Smooth muscle cell (in vitro differentiated cells): Measurements from ENCODE around the gene DCTN5. TPM values are rescaled to one million over a fixed set of nuclear protein-coding genes. Genes with fewer than 3 reads are reported as not detected.

Experiments
- DNase-seq: peaks from one replicate; lab custom pipeline; 2025; ENCODE audit not compliant: unreplicated experiment; lab: John Stamatoyannopoulos, UW
- H2AFZ ChIP-seq: fragments of 200-600 bp; sonication (generic); 2 replicates; pipeline ENCODE4 v1.6.0; 2016; ENCODE audit warnings: antibody characterized with exemption, low read depth, mild to moderate bottlenecking
- H3F3A ChIP-seq: fragments of 200-600 bp; sonication (generic); 2 replicates; pipeline ENCODE4 v1.6.0; 2017; ENCODE audit warnings: antibody characterized with exemption, low read depth
- H3K27ac ChIP-seq: fragments of 200-600 bp; sonication (generic); 2 replicates; pipeline ENCODE4 v1.5.1; 2016; ENCODE audit warnings: low read depth, mild to moderate bottlenecking
- H3K27me3 ChIP-seq: fragments of 200-600 bp; sonication (generic); 2 replicates; pipeline ENCODE4 v1.6.1; 2016; ENCODE audit warnings: low read depth, mild to moderate bottlenecking
- H3K36me3 ChIP-seq: fragments of 200-600 bp; sonication (generic); 2 replicates; pipeline ENCODE4 v1.5.1; 2016; ENCODE audit warnings: low read depth
- H3K4me1 ChIP-seq: fragments of 200-600 bp; sonication (generic); 2 replicates; pipeline ENCODE4 v1.5.1; 2016; ENCODE audit warnings: low read depth
- H3K4me2 ChIP-seq: fragments of 200-600 bp; sonication (generic); 2 replicates; pipeline ENCODE4 v1.6.0; 2016; ENCODE audit warnings: mild to moderate bottlenecking
- H3K4me3 ChIP-seq: fragments of 200-600 bp; sonication (generic); 2 replicates; pipeline ENCODE4 v1.5.1; 2016; ENCODE audit warnings: mild to moderate bottlenecking
- H3K79me2 ChIP-seq: fragments of 200-600 bp; sonication (generic); 2 replicates; pipeline ENCODE4 v1.6.0; 2016; ENCODE audit warnings: low read depth, mild to moderate bottlenecking
- H3K9ac ChIP-seq: fragments of 200-600 bp; sonication (generic); 2 replicates; pipeline ENCODE4 v1.6.0; 2016; ENCODE audit warnings: low read depth
- H3K9me3 ChIP-seq: fragments of 200-600 bp; sonication (generic); replicated peaks from 2 replicates; pipeline ENCODE4 v1.5.1; 2016; ENCODE audit warnings: low read depth
- H4K20me1 ChIP-seq: fragments of 200-600 bp; sonication (generic); 2 replicates; pipeline ENCODE4 v1.6.0; 2016; ENCODE audit warnings: low read depth
- WGBS: methylation state at CpG from one replicate; pipeline ENCODE4 v1.1.7; 2016; ENCODE audit warnings: low lambda C conversion rate; 5-methylcytosine and 5-hydroxymethylcytosine counted together
- polyA plus RNA-seq: library from polyadenylated mRNA; unstranded; fragments of >200 nt; fragmentation: Nextera tagmentation; extraction: Ambion mirVana; gene quantifications from 2 replicates; pipeline ENCODE4 v1.2.1, GENCODE V29; 2016
- total RNA-seq: library from RNA; depleted of rRNA; stranded (reverse); fragments of >200 nt; gene quantifications from 2 replicates; pipeline ENCODE4 v1.2.3, GENCODE V29; 2014
- TF ChIP-seq, protein P1 (sequence below): fragments of 200-600 bp; sonication (generic); IDR thresholded peaks from 2 replicates; pipeline ENCODE4 v1.5.1; 2017; ENCODE audit warnings: borderline replicate concordance, mild to moderate bottlenecking, antibody characterized with exemption; ENCODE audit not compliant: insufficient read depth, poor library complexity, severe bottlenecking

DCTN5 gene
- total and polyA plus RNA-seq, 2 experiments from 2014 or later = 14.0 to 22.6 TPM

DNA sequence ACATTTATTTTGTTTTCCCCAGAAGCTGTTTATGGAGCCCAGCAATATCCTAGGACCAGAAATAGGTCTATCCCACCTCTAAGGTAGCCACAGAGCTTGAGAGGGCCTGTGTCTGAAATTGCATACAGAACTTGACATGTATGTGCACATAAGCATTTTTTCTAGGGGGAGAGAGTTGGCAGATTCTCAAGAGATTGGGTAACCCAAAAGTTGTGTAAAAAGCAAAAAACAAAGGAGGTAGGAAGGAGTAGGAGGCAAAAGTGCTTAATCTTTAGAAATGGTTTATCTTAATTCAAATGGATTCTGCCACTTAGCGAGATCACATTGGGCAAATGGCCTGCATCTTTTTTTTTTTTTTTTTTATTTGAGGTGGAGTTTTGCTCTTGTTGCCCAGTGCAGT, 40.9 kb downstream of the DCTN5 start:
- peaks cover 15% of the 10 kb centered on the region for H4K20me1 ChIP-seq
- H3K4me3 ChIP-seq = no peak overlapping the region
- H3K79me2 ChIP-seq = peaks cover 23% of the 10 kb centered on the region
- H3K9ac ChIP-seq = no peak overlapping the region
- no peak overlapping the region for H3K27ac ChIP-seq
- peaks cover 11% of the 10 kb centered on the region for H3K4me1 ChIP-seq
- no peaks in the 10 kb centered on the region for H3K36me3 ChIP-seq
- H3K27me3 ChIP-seq = no peaks in the 10 kb centered on the region
- H3K4me2 ChIP-seq = no peak overlapping the region
- TF ChIP-seq, protein P1, sequence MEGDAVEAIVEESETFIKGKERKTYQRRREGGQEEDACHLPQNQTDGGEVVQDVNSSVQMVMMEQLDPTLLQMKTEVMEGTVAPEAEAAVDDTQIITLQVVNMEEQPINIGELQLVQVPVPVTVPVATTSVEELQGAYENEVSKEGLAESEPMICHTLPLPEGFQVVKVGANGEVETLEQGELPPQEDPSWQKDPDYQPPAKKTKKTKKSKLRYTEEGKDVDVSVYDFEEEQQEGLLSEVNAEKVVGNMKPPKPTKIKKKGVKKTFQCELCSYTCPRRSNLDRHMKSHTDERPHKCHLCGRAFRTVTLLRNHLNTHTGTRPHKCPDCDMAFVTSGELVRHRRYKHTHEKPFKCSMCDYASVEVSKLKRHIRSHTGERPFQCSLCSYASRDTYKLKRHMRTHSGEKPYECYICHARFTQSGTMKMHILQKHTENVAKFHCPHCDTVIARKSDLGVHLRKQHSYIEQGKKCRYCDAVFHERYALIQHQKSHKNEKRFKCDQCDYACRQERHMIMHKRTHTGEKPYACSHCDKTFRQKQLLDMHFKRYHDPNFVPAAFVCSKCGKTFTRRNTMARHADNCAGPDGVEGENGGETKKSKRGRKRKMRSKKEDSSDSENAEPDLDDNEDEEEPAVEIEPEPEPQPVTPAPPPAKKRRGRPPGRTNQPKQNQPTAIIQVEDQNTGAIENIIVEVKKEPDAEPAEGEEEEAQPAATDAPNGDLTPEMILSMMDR = no peak
- H2AFZ ChIP-seq = no peak overlapping the region
- H3K9me3 ChIP-seq = no peaks in the 10 kb centered on the region
- no peaks in the 10 kb centered on the region for H3F3A ChIP-seq
- no peak for DNase-seq
- WGBS = 91% methylated on average over 1 of the region's 1 CpG

DNA sequence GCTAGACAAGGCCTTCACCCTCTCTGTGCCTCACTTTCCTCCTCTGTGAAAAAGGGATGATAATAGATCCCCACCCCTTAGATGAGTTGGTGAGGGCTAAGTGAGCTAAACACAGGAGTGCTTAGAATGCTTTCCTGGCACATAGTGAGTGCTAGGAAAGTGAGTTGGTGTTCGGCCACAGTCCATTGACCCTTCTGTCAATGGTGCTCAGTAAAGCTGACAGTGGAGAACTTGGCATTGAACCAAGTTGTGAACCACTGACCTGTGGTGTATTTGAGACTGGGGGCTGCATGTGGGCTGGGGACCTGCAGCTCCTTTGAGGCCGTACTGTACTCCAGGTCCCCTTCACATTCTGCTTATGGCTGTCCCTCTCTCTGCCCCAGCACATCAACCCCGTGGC, 42.2 kb downstream of the DCTN5 start:
- no peaks in the 10 kb centered on the region for H3K9me3 ChIP-seq
- peaks cover 23% of the 10 kb centered on the region for H3K79me2 ChIP-seq
- H3F3A ChIP-seq = no peaks in the 10 kb centered on the region
- no peak overlapping the region for H2AFZ ChIP-seq
- no peak overlapping the region for H3K27ac ChIP-seq
- DNase-seq = no peak
- H4K20me1 ChIP-seq = peaks cover 15% of the 10 kb centered on the region
- 96% methylated on average over 3 of the region's 3 CpGs for WGBS
- TF ChIP-seq, protein P1 = no peak
- no peaks in the 10 kb centered on the region for H3K27me3 ChIP-seq
- no peak overlapping the region for H3K4me2 ChIP-seq
- H3K36me3 ChIP-seq = no peaks in the 10 kb centered on the region
- no peak overlapping the region for H3K4me3 ChIP-seq
- peaks cover 11% of the 10 kb centered on the region for H3K4me1 ChIP-seq
- no peak overlapping the region for H3K9ac ChIP-seq

DNA sequence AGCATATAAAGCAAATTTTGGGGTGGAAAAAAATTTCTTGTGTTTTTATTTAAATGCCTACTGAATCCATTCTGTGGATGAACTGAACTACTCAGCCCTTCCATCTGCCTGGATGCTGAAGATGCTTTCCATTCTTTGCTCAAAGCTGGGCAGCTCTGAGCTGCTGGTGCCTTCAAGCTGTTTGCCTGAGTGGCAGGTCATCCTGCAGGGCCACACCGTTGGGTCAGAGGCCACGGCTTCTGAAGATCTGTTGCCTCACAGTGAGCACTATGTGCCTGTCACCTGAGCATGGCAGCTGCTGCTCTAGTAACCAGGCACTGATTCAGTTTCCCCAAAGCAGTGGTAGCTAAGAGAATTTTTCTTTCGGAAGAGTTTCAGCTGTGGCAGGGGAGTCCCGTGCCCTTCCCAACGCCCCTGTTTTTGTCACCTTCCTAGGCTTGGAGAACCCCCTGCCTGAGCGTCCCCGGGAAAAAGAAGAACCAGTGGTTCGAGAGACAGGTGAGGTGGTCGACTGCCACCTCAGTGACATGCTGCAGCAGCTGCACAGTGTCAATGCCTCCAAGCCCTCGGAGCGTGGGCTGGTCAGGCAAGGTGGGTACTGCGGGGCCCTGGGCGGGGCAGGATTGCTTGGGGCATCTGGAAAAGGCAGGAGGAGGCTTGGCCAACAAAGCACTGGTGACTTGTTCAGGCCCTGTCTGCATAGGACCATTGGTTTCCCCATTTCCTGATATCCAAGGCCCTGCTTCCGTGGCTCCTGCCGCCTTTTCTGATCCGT, 46.0 kb downstream of the DCTN5 start:
- Histone ChIP-seq H4K20me1 (no peaks in the 10 kb centered on the region), H3F3A (no peaks in the 10 kb centered on the region), H3K27me3 (no peaks in the 10 kb centered on the region), H3K4me3 (no peak overlapping the region), H3K4me2 (no peak overlapping the region), H3K9ac (no peak overlapping the region), H3K27ac (no peak overlapping the region), H2AFZ (no peak overlapping the region), H3K4me1 (no peaks in the 10 kb centered on the region), H3K9me3 (no peaks in the 10 kb centered on the region), H3K36me3 (no peaks in the 10 kb centered on the region), H3K79me2 (no peaks in the 10 kb centered on the region)
- TF ChIP-seq, protein P1 = no peak
- DNase-seq = no peak
- WGBS = 94% methylated on average over 16 of the region's 16 CpGs
